HG03175 (cell line): Measurements from ENCODE around the gene FNDC8.
"Not testable (repeated sequence)": the region's sequence is repeated elsewhere in the genome, so short reads cannot be mapped to it uniquely, and the experiment has no call there.

Source experiments
- ATAC-seq: cut with Tn5 transposase; IDR thresholded peaks from one replicate; pipeline ENCODE4 v1.9.1; 2021; ENCODE audit warnings: mild to moderate bottlenecking, moderate library complexity; ENCODE audit not compliant: unreplicated experiment

The FNDC8 gene

GRCh38 chr17:35167666-35168065 lies 46.3 kb downstream of the FNDC8 start:
- no peak for ATAC-seq

DNA sequence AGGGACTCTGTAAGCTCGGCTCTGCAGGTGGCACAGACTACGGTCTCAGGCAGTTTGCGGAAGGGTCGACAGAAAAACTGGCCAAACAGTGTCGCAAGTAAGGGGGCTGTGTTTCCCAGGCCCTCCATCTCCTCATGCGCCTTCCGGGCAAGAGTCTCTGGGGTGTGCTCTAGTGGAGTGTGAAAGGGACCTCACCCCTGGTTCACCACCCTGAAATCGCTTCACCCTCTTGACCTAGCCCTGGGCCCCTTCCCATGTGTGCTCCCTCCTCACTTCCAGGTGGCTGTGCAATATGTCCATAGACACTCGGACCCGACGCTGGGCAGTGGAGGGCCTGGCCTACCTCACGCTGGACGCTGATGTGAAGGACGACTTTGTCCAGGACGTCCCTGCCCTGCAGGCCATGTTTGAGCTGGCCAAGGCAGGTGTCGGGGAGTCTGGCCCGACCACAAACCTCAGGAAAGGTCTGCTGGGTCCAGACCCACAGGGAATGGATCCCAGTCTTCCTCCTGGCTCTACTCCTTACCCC lies 48.5 kb downstream of the FNDC8 start:
- no peak for ATAC-seq

DNA sequence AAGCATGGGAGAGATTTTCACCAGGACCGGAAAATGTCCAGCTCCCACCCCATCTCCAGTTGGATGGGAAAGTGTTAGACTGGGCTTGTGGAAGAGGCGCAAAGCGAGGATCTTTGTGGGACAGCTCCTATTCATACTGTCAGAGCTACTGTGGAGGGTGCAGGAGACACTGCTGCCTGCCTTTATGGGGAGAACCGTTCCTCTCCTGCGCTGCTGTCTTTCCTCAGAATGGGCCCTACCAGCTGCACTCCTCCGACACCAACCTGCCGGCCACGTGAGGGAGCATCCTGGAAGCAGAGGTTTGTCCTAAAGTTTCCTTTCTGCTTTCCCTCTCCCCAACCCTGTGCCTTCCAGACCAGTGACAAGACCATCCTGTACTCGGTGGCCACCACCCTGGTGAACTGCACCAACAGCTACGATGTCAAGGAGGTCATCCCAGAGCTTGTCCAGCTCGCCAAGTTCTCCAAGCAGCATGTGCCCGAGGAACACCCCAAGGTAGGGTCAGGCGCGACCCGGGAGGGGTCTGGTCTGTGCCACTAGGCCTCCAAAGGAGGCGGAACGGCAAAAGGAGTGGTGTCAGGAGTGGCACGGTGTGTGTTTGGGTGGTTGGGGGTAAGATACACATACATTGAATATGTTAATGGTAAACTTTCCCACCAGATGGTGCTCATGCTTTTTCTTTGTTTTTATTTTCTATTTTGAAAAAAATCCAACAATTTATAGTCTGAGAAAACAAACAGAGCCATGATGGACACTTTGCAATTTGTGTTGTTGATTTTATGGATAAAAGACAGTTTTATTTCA lies 49.8 kb downstream of the FNDC8 start:
- ATAC-seq: no peak

DNA sequence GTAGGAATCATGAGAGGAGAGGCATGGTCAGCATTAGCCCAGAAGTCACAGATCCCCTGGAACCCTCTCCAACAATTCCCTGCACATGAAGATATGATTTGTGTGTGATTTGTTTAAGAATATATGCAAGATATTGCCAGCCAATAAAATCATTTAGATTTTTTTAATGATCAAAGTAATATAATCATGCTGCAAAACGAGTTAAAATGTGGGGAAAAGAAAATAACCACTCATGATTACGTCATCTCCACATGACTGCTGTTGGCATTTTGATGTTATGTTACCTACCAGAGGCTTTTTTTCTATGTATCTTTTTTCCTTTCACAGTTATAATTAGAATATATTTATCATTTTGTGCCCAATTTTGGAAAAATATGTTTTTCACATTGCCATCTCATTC lies 50.4 kb downstream of the FNDC8 start:
- ATAC-seq: no peak

GRCh38 chr17:35172321-35172720 lies 50.9 kb downstream of the FNDC8 start:
- not testable (repeated sequence) for ATAC-seq

GRCh38 chr17:35174835-35175334 lies 53.5 kb downstream of the FNDC8 start:
- no peak for ATAC-seq

DNA sequence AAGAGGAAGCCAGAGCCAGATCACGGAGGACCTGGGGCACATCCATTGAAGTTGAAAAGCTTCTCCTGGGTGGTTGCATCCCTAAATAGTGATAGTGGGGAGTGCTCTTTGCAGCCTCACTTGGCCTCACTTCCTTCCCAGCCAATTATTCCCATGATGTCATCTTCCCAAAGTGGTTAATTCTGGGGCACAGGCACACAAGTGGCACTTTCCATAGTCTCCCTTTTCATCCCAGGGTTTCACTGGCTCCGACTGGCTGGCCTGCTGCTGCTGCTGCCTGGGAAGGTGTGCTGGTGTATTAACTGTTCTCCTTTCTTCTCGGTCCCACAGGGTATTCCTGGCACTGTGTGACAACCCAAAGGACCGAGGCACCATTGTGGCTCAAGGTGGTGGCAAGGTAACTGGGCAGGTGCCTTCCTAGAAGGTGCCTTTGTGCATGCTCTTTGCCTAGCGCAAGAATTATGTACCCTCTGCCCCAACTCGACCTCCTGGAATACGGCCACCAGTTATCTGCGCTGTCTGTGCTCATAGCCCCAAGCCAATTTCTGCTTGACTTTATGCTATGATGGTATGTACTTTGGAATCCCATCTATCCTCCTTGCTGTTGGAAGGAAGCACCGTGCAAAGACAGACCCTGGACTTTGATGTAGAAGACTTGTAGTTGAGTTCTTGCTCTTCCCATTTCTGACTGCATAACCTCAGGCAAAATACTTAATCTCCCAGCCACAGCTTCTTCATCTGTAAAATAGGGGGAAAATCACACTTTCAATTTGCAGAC lies 54.4 kb downstream of the FNDC8 start:
- ATAC-seq: no peak

- ATAC-seq: no peak
Measured at GRCh38 chr17:35176897-35177296, 55.5 kb downstream of the FNDC8 start.

DNA sequence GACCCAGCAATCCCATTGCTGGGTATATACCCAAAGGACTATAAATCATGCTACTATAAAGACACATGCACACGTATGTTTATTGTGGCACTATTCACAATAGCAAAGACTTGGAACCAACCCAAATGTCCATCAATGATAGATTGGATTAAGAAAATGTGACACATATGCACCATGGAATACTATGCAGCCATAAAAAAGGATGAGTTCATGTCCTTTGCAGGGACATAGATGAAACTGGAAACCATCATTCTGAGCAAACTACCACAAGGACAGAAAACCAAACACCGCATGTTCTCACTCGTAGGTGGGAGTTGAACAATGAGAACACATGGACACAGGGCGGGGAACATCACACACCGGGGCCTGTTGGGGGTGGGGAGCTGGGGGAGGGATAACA lies 58.0 kb downstream of the FNDC8 start:
- ATAC-seq: not testable (repeated sequence)
